ENCODE data around the gene PDE8A. TPM values are rescaled to one million over a fixed set of nuclear protein-coding genes. Genes with fewer than 3 reads are reported as not detected.
A peak's percentile ranks its signal among the peaks of the same experiment; 100 is the strongest.

PDE8A gene
- total and polyA plus RNA-seq, 2 of the 13 experiments (the other 11 are each of a cell fraction or from before 2014, with no cell fraction given): 26.3 to 48.5 TPM

- peak; percentile 43 for TF ChIP-seq ZNF792 (CRISPR knock-in tag; IDR thresholded peaks at IDR 0.05)
- no peak for TF ChIP-seq HNF1A (IDR thresholded peaks at IDR 0.05; ENCODE audit: low read depth)
- TF ChIP-seq HNF1A (CRISPR knock-in tag; IDR thresholded peaks at IDR 0.05; ENCODE audit: borderline replicate concordance): no peak
- no peak for TF ChIP-seq CCAR2 (optimal IDR thresholded peaks at IDR 0.05; ENCODE audit: low read depth, low read length)
- TF ChIP-seq MTF1 (CRISPR knock-in tag; IDR thresholded peaks at IDR 0.05): 0 out of 2 replicates have a peak, but pooled peaks have one; percentile 6
- no peak; the same call in 1 of the 2 replicates for TF ChIP-seq ZNF281 (CRISPR knock-in tag; IDR thresholded peaks at IDR 0.05; ENCODE audit: borderline replicate concordance)
- TF ChIP-seq STAT6 (CRISPR knock-in tag; IDR thresholded peaks at IDR 0.05; ENCODE audit: borderline replicate concordance): no peak
- TF ChIP-seq ZNF207 (IDR thresholded peaks at IDR 0.05; ENCODE audit: borderline replicate concordance): no peak
- no peak for TF ChIP-seq ZNF24 (IDR thresholded peaks at IDR 0.05)
- TF ChIP-seq KDM5A (IDR thresholded peaks at IDR 0.05; ENCODE audit: borderline replicate concordance, low read length): no peak
- TF ChIP-seq GTF3A (CRISPR knock-in tag; conservative IDR thresholded peaks at IDR 0.05): no peak
- TF ChIP-seq ZNF740 (CRISPR knock-in tag; IDR thresholded peaks at IDR 0.05): peak; percentile 56; the same call in 1 of the 2 replicates
- no peak; the same call in 1 of the 2 replicates for TF ChIP-seq JDP2 (CRISPR knock-in tag; IDR thresholded peaks at IDR 0.05; ENCODE audit: borderline replicate concordance)
- no peak for TF ChIP-seq CEBPZ (IDR thresholded peaks at IDR 0.05; ENCODE audit: low read length)
- peak; percentile 41; the same call in 1 of the 2 replicates for TF ChIP-seq ZSCAN12 (CRISPR knock-in tag; IDR thresholded peaks at IDR 0.05)
Observed at GRCh38 chr15:84980196-84981053, 1.2 kb upstream of the PDE8A start (continued).
